ENCODE measurements around the gene HIGD1C.
"Not testable (repeated sequence)": the region's sequence is repeated elsewhere in the genome, so short reads cannot be mapped to it uniquely, and the experiment has no call there.

DNA sequence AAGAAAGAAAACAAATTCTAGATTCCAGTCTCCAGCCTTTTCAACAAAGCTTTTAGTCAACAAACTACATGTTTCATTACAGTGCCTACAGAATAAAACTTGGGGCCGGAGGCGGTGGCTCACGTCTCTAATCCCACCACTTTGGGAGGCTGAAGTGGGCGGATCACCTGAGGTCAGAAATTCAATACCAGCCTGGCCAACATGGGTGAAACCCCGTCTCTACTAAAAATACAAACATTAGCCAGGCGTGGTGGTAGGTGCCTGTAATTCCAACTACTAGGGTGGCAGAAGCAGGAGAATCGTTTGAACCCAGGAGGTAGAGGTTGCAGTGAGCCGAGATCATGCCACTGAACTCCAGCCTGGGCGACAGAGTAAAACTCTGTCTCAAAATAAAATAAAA is 62.1 kb downstream of the HIGD1C start:
- TF ChIP-seq, protein P1, sequence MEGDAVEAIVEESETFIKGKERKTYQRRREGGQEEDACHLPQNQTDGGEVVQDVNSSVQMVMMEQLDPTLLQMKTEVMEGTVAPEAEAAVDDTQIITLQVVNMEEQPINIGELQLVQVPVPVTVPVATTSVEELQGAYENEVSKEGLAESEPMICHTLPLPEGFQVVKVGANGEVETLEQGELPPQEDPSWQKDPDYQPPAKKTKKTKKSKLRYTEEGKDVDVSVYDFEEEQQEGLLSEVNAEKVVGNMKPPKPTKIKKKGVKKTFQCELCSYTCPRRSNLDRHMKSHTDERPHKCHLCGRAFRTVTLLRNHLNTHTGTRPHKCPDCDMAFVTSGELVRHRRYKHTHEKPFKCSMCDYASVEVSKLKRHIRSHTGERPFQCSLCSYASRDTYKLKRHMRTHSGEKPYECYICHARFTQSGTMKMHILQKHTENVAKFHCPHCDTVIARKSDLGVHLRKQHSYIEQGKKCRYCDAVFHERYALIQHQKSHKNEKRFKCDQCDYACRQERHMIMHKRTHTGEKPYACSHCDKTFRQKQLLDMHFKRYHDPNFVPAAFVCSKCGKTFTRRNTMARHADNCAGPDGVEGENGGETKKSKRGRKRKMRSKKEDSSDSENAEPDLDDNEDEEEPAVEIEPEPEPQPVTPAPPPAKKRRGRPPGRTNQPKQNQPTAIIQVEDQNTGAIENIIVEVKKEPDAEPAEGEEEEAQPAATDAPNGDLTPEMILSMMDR (IDR thresholded peaks at IDR 0.05) = not testable (repeated sequence)
- not testable (repeated sequence) for TF ChIP-seq POLR2A (IDR thresholded peaks at IDR 0.05)
